WTC11 (cell line): ENCODE data around the gene BAG1. TPM values are rescaled to one million over a fixed set of nuclear protein-coding genes. Genes with fewer than 3 reads are reported as not detected.
A peak's percentile ranks its signal among the peaks of the same experiment; 100 is the strongest.

Experiments used
- ATAC-seq: fragments of 200-7000 bp; cut with Tn5 transposase; 2 replicates; pipeline ENCODE4 v1.10.0; 2021; ENCODE audit warnings: mild to moderate bottlenecking, moderate library complexity
- CTCF ChIA-PET: fragments of 300-600 bp; sonication (Branson Sonifier 250); formaldehyde crosslinking; loops from one replicate; lab custom pipeline; 2021; ENCODE audit warnings: antibody characterized with exemption; lab: Charles Lee
- POLR2A ChIA-PET: fragments of 350-600 bp; sonication (Branson Sonifier 250); formaldehyde crosslinking; loops from one replicate; lab custom pipeline; 2021; ENCODE audit warnings: antibody characterized with exemption; lab: Charles Lee
- DNase-seq: peaks from one replicate; pipeline ENCODE4 v3.0.0; 2021; ENCODE audit warnings: low spot score
- H3K27ac Mint-ChIP-seq: 2 replicates; pipeline ENCODE4 v1.8.0; 2021; ENCODE audit warnings: mixed read lengths
- H3K27me3 Mint-ChIP-seq: 2 replicates; pipeline ENCODE4 v1.8.0; 2021; ENCODE audit warnings: low read depth, mild to moderate bottlenecking, moderate library complexity, mixed read lengths
- H3K36me3 Mint-ChIP-seq: 2 replicates; pipeline ENCODE4 v1.8.0; 2021; ENCODE audit warnings: mixed read lengths
- H3K4me1 Mint-ChIP-seq: 2 replicates; pipeline ENCODE4 v1.8.0; 2022; ENCODE audit warnings: mixed read lengths
- H3K4me3 Mint-ChIP-seq: 2 replicates; pipeline ENCODE4 v1.8.0; 2021; ENCODE audit warnings: mild to moderate bottlenecking, moderate library complexity, mixed read lengths
- H3K9me3 Mint-ChIP-seq: 2 replicates; pipeline ENCODE4 v1.8.0; 2021; ENCODE audit warnings: mixed read lengths
- AFF4 ChIP-seq: sonication (generic); formaldehyde crosslinking; IDR thresholded peaks from 2 replicates; pipeline ENCODE4 v1.8.1; 2023; ENCODE audit warnings: mild to moderate bottlenecking, missing genetic modification reagents, borderline replicate concordance
- ESRRA ChIP-seq: sonication (generic); formaldehyde crosslinking; IDR thresholded peaks from 2 replicates; pipeline ENCODE4 v1.8.1; 2022; ENCODE audit warnings: mild to moderate bottlenecking, missing genetic modification reagents, borderline replicate concordance
- FOXJ3 ChIP-seq: sonication (generic); formaldehyde crosslinking; IDR thresholded peaks from 2 replicates; pipeline ENCODE4 v1.9.0; 2021; ENCODE audit warnings: missing genetic modification reagents, mild to moderate bottlenecking, borderline replicate concordance
- FOXP4 ChIP-seq: sonication (generic); formaldehyde crosslinking; IDR thresholded peaks from 2 replicates; pipeline ENCODE4 v1.8.0; 2022; ENCODE audit warnings: mild to moderate bottlenecking, missing genetic modification reagents
- GRHL2 ChIP-seq: fragments of 250-450 bp; sonication (Bioruptor Pico); IDR thresholded peaks from 2 replicates; pipeline ENCODE4 v1.8.0; 2022; ENCODE audit warnings: mild to moderate bottlenecking, moderate library complexity; ENCODE audit not compliant: insufficient replicate concordance, severe bottlenecking
- NFATC4 ChIP-seq: fragments of 250-450 bp; sonication (Bioruptor Pico); IDR thresholded peaks from 2 replicates; pipeline ENCODE4 v1.9.0; 2021; ENCODE audit warnings: mild to moderate bottlenecking
- RORB ChIP-seq: fragments of 250-450 bp; sonication (Bioruptor Pico); IDR thresholded peaks from 2 replicates; pipeline ENCODE4 v1.9.0; 2021; ENCODE audit warnings: mild to moderate bottlenecking
- SMAD3 ChIP-seq: sonication (generic); formaldehyde crosslinking; IDR thresholded peaks from 2 replicates; pipeline ENCODE4 v1.8.0; 2022; ENCODE audit warnings: missing genetic modification reagents, mild to moderate bottlenecking, borderline replicate concordance
- SOX15 ChIP-seq: fragments of 250-450 bp; sonication (Bioruptor Pico); IDR thresholded peaks from 2 replicates; pipeline ENCODE4 v1.9.0; 2021; ENCODE audit warnings: mild to moderate bottlenecking
- TEAD4 ChIP-seq: sonication (generic); formaldehyde crosslinking; IDR thresholded peaks from 2 replicates; pipeline ENCODE4 v1.8.0; 2022; ENCODE audit warnings: mild to moderate bottlenecking, missing genetic modification reagents
- TP53 ChIP-seq: sonication (generic); formaldehyde crosslinking; IDR thresholded peaks from 2 replicates; pipeline ENCODE4 v1.8.1; 2023; ENCODE audit warnings: mild to moderate bottlenecking, missing genetic modification reagents
- ZBTB21 ChIP-seq: sonication (generic); formaldehyde crosslinking; IDR thresholded peaks from 2 replicates; pipeline ENCODE4 v1.8.1; 2023; ENCODE audit warnings: mild to moderate bottlenecking, missing genetic modification reagents, borderline replicate concordance
- ZNF219 ChIP-seq: sonication (generic); formaldehyde crosslinking; IDR thresholded peaks from 2 replicates; pipeline ENCODE4 v1.8.0; 2023; ENCODE audit warnings: missing genetic modification reagents, mild to moderate bottlenecking, borderline replicate concordance
- ZNF317 ChIP-seq: sonication (generic); formaldehyde crosslinking; IDR thresholded peaks from 2 replicates; pipeline ENCODE4 v1.8.1; 2023; ENCODE audit warnings: low read depth, mild to moderate bottlenecking, moderate library complexity, missing genetic modification reagents, borderline replicate concordance
- ZNF512 ChIP-seq: sonication (generic); formaldehyde crosslinking; IDR thresholded peaks from 2 replicates; pipeline ENCODE4 v1.8.1; 2022; ENCODE audit warnings: missing genetic modification reagents, borderline replicate concordance
- total RNA-seq: library from RNA; stranded (reverse); gene quantifications from 3 replicates; pipeline ENCODE4 v1.2.3, GENCODE V29; 2021
- TF ChIP-seq, protein P1 (sequence below): sonication (generic); formaldehyde crosslinking; IDR thresholded peaks from 2 replicates; pipeline ENCODE4 v1.8.0; 2022; ENCODE audit warnings: mild to moderate bottlenecking, missing genetic modification reagents
- TF ChIP-seq, protein P2 (sequence below): sonication (generic); formaldehyde crosslinking; IDR thresholded peaks from 2 replicates; pipeline ENCODE4 v1.8.1; 2022; ENCODE audit warnings: mild to moderate bottlenecking, moderate library complexity, missing genetic modification reagents
- TF ChIP-seq, protein P3 (sequence below): fragments of 200-600 bp; IDR thresholded peaks from 2 replicates; pipeline ENCODE4 v1.8.0; 2022; ENCODE audit warnings: antibody characterized with exemption
- TF ChIP-seq, protein P4 (sequence below): fragments of 250-450 bp; sonication (Bioruptor Pico); IDR thresholded peaks from 2 replicates; pipeline ENCODE4 v1.9.0; 2021; ENCODE audit warnings: moderate library complexity, mild to moderate bottlenecking, inconsistent platforms, borderline replicate concordance

Gene BAG1
- total RNA-seq, 1 experiment from 2014 or later = 52.9 TPM

- TF ChIP-seq GRHL2 (CRISPR knock-in tag) = no peak
These were observed 5.6 kb upstream of the BAG1 start (continued) for GRCh38 chr9:33270146-33270545.

DNA sequence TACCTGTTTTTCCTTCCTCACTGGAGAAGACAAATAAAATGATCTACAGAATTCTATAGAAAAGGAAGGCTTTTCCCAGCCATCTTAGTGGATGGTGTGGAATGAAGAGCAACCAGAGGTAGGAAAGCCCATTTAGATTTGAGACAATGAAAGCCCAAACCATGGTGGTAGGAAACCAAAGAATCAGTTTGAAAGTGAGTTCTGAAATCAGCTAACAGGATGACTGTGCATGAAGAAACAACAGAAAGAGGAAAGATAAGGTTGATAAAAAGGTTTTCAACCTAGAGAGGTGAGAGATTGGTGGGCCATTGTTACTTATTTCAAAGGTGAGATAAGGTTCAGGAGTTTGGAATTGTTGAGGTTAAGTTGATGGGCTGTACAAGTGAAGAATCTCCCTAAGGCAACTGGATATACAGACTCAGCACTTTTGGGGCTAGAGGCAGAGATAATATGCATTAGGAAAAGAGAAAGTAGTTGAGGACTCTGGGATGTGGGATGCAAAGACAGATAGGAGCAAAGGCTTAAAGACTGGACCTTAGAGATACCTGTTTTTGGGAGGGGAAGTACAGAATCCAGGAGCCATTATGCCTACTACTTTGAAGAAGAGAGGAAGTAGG, 2.8 kb upstream of the BAG1 start:
- no peak for DNase-seq
- peaks cover 35% of the 10 kb centered on the region for H3K36me3 Mint-ChIP-seq
- H3K27me3 Mint-ChIP-seq = no peaks in the 10 kb centered on the region
- TF ChIP-seq ZBTB21 (CRISPR knock-in tag) (no peak), RORB (CRISPR knock-in tag) (no peak), NFATC4 (CRISPR knock-in tag) (no peak)
- TF ChIP-seq, all 79 proteins: peak for 0
- Mint-ChIP-seq H3K4me3 (no peak overlapping the region), H3K27ac (no peak overlapping the region), H3K4me1 (peaks cover 13% of the 10 kb centered on the region), H3K9me3 (no peaks in the 10 kb centered on the region)
- POLR2A ChIA-PET = no interaction called here
- ATAC-seq = no peak
- CTCF ChIA-PET = no interaction called here

- H3K27me3 Mint-ChIP-seq = no peaks in the 10 kb centered on the region
- no peaks in the 10 kb centered on the region for H3K9me3 Mint-ChIP-seq
- ChIA-PET CTCF (interaction anchor here (0.8 kb wide), 1 partner anchor 189 kb away, joined by 3 read pairs; the partner anchor contains the start of gene SMU1), POLR2A (no interaction called here)
- H3K36me3 Mint-ChIP-seq = peaks cover 33% of the 10 kb centered on the region
- H3K4me1 Mint-ChIP-seq = peaks cover 13% of the 10 kb centered on the region
- peak overlapping the region; percentile 86 for H3K27ac Mint-ChIP-seq
- DNase-seq (no peak), ATAC-seq (no peak)
- peak overlapping the region; percentile 98 for H3K4me3 Mint-ChIP-seq
- TF ChIP-seq, protein P1, sequence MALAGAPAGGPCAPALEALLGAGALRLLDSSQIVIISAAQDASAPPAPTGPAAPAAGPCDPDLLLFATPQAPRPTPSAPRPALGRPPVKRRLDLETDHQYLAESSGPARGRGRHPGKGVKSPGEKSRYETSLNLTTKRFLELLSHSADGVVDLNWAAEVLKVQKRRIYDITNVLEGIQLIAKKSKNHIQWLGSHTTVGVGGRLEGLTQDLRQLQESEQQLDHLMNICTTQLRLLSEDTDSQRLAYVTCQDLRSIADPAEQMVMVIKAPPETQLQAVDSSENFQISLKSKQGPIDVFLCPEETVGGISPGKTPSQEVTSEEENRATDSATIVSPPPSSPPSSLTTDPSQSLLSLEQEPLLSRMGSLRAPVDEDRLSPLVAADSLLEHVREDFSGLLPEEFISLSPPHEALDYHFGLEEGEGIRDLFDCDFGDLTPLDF (CRISPR knock-in tag) = no peak
- TF ChIP-seq FOXJ3 = no peak
- TF ChIP-seq, protein P2, sequence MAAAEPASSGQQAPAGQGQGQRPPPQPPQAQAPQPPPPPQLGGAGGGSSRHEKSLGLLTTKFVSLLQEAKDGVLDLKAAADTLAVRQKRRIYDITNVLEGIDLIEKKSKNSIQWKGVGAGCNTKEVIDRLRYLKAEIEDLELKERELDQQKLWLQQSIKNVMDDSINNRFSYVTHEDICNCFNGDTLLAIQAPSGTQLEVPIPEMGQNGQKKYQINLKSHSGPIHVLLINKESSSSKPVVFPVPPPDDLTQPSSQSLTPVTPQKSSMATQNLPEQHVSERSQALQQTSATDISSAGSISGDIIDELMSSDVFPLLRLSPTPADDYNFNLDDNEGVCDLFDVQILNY (CRISPR knock-in tag) = no peak
- TF ChIP-seq, protein P3, sequence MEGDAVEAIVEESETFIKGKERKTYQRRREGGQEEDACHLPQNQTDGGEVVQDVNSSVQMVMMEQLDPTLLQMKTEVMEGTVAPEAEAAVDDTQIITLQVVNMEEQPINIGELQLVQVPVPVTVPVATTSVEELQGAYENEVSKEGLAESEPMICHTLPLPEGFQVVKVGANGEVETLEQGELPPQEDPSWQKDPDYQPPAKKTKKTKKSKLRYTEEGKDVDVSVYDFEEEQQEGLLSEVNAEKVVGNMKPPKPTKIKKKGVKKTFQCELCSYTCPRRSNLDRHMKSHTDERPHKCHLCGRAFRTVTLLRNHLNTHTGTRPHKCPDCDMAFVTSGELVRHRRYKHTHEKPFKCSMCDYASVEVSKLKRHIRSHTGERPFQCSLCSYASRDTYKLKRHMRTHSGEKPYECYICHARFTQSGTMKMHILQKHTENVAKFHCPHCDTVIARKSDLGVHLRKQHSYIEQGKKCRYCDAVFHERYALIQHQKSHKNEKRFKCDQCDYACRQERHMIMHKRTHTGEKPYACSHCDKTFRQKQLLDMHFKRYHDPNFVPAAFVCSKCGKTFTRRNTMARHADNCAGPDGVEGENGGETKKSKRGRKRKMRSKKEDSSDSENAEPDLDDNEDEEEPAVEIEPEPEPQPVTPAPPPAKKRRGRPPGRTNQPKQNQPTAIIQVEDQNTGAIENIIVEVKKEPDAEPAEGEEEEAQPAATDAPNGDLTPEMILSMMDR = no peak
- no peak for TF ChIP-seq TP53
- TF ChIP-seq, protein P4, sequence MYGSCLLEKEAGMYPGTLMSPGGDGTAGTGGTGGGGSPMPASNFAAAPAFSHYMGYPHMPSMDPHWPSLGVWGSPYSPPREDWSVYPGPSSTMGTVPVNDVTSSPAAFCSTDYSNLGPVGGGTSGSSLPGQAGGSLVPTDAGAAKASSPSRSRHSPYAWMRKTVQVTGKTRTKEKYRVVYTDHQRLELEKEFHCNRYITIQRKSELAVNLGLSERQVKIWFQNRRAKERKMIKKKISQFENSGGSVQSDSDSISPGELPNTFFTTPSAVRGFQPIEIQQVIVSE = no peak
- no peak for TF ChIP-seq FOXP4 (CRISPR knock-in tag)
- TF ChIP-seq ESRRA (CRISPR knock-in tag) = no peak
- TF ChIP-seq TEAD4 (CRISPR knock-in tag) = no peak
- no peak for TF ChIP-seq ZNF317
- no peak for TF ChIP-seq ZNF512
- TF ChIP-seq SOX15 = no peak
- TF ChIP-seq ZNF219 (CRISPR knock-in tag) = no peak
- no peak for TF ChIP-seq NFATC4 (CRISPR knock-in tag)
- TF ChIP-seq SMAD3 (CRISPR knock-in tag) = no peak
- no peak for TF ChIP-seq AFF4
These were observed 830 bp upstream of the BAG1 start for GRCh38 chr9:33265211-33265865.
